Cardiac fibroblast (primary cell): Measurements from ENCODE around the gene DNAH1.

Experiments used
- DNase-seq, 2 donors: peaks; one replicate each; pipeline versions ENCODE4 v3.0.0 to v3.0.0-alpha.2; 2010; ENCODE audit warnings: low read depth in 2 of 2
- H3K4me3 ChIP-seq, 2 donors: replicated peaks in 1 of 2; 1 replicate in 1 of 2; 2 replicates in 1 of 2; pipeline ENCODE4 v1.5.1; 2011; ENCODE audit warnings: low read depth in 2 of 2, low read length in 2 of 2, mild to moderate bottlenecking in 2 of 2, moderate library complexity in 1 of 2
- TF ChIP-seq, protein P1 (sequence below): IDR thresholded peaks from one replicate; pipeline ENCODE4 v1.5.1; 2011; ENCODE audit warnings: low read depth, mild to moderate bottlenecking, low read length, inconsistent platforms

DNAH1 gene

DNA sequence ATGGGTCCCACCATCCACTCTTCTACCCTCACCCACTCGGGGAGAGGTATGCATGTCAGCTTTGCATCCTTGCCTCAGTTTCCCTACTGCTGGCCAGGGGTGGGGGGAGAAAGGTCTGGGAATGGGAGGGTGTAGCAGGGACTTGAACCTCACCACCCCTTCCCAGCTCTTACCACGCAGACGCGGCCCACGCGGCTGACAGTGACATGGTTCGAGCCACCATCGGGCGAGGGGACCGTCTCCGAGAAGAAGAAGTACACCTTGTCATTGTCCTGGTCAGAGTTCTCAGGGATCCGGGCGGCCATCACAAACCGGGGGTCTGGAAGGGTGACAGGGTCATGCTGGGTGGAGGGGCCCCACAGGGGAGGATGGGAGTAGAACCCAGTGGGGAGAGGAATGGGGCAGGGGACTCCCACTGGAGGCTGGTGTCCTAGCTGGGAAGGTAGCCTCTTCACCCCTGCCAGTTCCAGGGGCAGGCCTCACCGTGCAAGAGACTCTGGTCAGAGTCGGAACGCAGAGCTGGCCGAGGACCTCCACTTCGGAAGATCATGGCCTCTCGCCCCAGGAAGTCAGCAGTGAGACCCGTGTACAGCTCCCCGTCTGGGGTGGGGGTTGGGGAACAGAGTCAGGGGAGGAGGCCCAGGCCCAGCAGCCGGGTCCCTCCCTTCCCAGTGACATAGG lies 125.1 kb downstream of the DNAH1 start:
- H3K4me3 ChIP-seq, result no peak overlapping the region
- TF ChIP-seq, protein P1, sequence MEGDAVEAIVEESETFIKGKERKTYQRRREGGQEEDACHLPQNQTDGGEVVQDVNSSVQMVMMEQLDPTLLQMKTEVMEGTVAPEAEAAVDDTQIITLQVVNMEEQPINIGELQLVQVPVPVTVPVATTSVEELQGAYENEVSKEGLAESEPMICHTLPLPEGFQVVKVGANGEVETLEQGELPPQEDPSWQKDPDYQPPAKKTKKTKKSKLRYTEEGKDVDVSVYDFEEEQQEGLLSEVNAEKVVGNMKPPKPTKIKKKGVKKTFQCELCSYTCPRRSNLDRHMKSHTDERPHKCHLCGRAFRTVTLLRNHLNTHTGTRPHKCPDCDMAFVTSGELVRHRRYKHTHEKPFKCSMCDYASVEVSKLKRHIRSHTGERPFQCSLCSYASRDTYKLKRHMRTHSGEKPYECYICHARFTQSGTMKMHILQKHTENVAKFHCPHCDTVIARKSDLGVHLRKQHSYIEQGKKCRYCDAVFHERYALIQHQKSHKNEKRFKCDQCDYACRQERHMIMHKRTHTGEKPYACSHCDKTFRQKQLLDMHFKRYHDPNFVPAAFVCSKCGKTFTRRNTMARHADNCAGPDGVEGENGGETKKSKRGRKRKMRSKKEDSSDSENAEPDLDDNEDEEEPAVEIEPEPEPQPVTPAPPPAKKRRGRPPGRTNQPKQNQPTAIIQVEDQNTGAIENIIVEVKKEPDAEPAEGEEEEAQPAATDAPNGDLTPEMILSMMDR, result no peak
- DNase-seq, result no peak

DNA sequence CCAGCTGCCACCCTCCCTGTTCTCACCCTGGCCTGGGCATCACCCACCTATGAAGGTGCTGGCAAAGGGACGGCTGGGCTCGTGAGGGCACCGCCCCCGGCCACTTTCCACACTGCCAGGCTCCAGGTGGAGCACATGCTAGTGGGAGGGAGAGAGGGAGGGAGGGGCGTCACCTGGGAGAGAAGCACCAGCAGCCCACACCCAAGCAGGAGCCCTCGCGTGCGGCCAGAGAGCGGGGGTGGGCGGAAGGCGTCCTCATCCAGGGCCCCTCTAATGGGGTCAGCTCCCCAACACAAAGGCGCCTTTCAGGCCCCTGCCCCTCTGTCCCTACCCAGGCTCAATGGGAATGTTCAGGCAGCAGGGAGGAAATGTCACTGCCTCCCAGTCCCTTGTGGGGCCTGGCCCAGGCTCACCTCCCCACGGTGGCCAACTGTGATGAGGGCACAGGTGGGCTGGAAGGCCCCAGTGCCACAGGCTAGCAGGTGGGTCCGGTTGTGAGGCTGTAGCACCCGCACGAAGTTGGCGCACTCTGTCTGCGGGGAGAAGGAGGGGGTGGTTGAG lies 125.7 kb downstream of the DNAH1 start:
- TF ChIP-seq, protein P1, result no peak
- H3K4me3 ChIP-seq, result no peak overlapping the region
- DNase-seq, result no peak

DNA sequence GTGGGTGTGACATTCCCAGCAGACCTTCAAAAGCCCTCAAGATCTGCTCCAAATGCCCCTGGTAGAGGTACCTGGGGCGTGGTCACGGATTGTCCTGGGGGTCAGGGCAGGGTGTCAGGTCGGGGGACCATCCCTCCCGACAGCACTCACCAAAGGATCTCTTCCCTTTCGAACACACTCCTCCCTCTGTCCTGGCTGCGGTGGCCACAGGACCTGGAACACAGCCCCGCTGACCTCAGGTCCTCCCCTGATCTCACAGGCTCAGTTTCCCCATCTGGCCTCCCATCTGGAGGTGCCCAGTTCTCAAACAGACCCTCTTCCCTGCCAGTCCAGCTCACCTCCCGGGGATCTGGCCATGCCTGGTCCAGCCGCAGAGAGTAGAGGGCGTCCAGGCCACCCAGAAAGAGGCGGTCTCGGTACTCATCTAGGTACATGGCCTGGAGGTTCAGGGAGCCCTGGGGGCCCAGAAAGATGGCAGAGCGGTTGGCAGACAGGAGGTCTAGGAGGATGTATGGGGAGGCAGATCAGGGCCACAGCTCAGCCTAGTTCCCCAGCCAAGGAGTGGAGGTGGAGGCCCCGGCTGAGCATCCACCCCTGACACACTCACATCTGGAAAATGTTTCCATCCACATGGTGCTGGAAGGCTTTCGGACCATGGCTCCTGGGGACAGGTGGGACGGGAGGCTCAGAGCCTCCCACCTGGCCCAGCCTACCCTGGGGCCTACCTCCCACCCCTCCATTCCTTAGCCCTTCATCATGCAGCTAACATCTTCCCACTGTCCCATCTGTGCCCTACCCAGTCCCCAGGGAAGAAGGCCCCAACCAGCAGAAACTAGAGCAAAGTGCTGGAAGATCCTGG lies 126.5 kb downstream of the DNAH1 start:
- H3K4me3 ChIP-seq, result no peak overlapping the region
- no peak for DNase-seq
- TF ChIP-seq, protein P1, result no peak

DNA sequence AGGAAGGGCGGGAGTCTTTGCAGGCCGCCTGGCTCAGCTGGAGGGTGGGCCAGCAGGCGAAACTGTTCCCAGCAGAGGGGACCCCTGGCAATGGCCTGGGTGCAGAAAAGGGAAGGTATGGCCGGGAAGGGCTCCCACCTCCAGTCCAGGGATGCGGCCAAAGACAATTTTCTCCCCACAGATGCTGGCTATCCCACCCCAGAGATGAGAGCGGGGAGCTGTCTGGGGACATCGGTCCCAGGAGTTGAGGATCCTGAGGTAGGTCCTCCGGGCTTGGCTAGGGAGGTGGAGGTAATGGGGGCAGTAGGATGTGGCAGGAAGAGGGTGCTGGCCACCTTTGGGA lies 127.1 kb downstream of the DNAH1 start:
- TF ChIP-seq, protein P1, result no peak
- H3K4me3 ChIP-seq, result no peak overlapping the region
- DNase-seq, result no peak

DNA sequence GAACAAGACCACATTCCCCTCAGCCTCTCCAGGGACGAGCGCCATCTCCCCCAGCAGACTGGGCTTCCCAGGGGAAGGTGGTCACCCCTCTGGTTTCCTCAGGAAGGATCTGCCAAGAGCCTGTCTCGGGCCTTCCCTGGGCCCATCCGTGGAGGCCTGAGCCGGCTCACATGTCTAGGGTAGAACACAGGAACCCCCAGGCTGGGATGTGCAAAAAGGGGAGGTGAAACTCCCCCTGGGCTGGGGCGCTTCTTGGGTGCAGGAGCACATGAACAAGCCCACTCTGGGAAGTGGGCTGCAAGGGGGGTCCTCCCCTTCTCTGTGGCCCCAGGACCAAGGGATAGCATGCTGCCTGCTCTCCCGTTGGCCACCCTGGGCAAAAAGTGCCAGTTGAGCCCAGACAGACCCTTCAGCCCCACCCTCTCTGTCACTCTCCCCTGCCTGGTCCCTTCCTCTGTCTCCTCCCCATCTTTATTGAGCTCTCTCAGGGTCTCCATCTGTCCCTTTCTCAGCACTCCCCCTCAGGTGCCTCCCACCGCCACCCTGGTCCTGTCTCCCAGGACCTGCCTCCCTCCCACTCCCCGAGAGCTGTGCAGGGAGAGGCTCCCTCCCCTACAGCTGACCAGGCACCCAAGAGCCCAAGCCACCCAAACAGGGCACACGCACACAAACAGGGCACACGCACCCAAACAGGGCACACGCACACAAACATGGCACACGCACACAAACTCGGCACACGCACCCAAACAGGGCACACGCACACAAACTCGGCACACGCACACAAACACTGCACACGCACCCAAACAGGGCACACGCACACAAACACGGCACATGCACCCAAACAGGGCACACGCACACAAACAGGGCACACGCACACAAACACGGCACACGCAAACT lies 127.9 kb downstream of the DNAH1 start:
- TF ChIP-seq, protein P1, result no peak
- no peak overlapping the region for H3K4me3 ChIP-seq
- DNase-seq, result no peak
